GM04503 (cell line): Measurements from ENCODE around the gene C9orf40.
A peak's percentile ranks its signal among the peaks of the same experiment; 100 is the strongest.

Source experiments
- DNase-seq: peaks from one replicate; pipeline ENCODE4 v3.0.0-alpha.2; 2012; ENCODE audit warnings: low read depth

The C9orf40 gene

DNA sequence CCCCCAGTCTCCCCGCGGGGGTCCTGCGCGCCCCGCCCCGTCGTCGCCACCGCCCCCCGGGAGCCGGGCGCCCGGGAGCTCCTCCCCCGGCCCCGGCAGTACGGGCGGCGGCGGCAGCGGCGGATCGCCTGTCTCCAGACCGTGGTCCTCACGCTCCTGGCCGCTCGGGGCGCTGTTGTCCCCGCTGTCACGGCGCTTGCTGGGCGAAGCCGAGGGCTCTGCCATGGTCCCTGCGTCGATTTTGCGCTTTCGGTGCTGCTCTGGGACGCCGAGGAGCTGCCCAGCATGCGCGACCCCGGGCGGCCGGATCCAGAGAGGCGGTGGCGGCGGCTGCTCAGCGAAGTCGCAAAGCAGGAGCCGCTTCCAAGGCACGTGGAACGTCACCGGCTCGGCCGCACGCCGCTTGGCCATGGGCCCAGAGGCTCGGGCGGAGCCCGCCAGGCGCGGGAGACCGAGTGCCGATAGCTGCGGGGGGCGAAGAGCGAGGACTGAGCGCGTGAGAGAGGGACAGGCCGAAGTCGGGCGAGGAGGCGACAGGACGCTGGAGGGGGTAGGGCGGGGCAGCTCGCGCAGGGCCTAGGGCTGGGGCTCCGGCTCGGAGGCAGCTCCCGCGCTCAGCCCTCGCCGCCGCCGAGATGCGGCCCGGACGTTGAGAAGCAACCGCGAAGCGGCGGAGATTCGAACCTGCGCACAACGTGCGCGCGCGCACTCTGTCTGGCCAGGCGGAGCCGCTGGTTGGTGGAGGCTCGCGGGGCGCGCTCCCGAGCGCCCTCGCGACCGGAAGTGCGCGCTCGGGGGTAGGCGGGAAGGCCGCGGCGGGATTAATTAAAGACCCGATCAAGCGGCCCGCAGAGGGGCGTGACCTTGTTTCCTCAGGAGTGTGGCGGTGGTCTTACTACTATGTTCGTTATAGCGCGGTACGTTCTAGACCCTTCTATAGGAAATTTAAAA is at the start of gene C9orf40:
Gene C9orf40, minus strand, starts transcription at position 712 of the 951 bp plus-strand sequence. Its CDS starts 301 bp downstream, at position 411.
- peak; percentile 24 for DNase-seq

DNA sequence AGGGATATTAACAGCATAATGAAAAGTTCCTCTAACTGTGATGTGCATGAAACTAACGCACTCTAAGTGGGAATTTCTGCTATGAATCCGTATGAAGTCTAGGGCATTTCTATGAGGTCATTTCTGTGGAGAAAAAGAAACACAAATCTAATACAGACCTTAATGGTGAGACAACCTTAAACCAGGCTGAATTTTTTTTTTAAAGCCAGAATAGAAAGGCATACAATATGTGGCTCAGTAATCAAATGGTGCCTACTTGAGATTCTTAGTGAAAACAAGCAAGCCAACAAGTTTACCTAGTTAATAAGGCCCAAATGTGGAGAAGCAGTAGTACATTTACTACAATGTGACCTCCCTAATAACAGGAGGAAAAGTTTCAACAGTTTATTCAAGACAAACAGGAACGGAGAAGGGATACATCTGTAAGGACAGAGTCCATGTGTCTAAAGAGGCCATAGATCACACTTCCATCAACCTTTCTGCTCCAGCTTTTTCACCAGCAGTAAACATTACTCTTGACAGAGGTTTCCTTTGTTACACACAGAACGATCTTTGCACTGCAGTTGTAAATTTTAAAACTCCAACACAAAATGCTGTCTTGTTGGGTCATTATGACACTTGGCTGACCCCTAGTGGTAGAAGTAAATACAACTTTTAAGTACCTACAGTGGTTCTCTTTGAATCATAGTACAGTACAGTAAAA is 49.2 kb upstream of the C9orf40 start:
- peak; percentile 39 for DNase-seq

- DNase-seq = no peak
Observed at GRCh38 chr9:75000835-75001234, 48.1 kb upstream of the C9orf40 start.

- DNase-seq = no peak
Observed at GRCh38 chr9:74985041-74985440, 32.3 kb upstream of the C9orf40 start.

DNA sequence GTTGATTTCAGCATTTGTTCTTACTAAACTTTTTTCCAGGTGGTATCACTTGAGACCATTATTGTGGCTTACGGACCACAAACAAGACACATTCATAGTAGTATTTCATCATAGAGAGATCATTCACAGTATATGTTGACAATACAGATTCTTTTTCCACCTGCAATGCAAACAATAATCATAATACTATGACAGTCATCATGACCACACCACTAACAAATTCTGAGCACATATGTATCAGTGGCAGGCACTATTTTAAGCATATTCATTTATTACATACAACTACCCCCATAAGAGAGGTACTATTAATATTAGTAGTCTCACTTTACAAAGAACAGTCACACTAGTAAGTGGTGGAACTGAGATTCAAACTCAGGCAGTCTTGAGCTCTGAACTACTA is 31.0 kb upstream of the C9orf40 start:
- no peak for DNase-seq

DNA sequence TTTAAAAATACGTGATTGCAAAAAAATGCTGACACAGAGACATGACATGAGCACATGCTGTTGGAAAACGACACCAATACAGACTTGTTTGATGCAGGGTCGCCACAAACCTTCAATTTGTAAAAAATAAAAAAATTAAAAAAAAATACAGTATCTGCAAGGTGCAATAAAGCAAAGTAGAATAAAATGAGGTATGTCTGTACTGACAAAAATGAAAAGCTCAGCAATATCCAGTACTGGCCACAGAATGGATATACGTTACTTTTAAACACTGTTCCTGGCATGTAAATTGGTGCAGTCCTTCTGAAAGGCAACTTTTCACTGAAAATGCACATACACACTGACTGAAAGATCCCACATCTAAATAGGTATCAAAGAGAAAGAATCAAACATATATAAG is 27.1 kb upstream of the C9orf40 start:
- DNase-seq = no peak

DNA sequence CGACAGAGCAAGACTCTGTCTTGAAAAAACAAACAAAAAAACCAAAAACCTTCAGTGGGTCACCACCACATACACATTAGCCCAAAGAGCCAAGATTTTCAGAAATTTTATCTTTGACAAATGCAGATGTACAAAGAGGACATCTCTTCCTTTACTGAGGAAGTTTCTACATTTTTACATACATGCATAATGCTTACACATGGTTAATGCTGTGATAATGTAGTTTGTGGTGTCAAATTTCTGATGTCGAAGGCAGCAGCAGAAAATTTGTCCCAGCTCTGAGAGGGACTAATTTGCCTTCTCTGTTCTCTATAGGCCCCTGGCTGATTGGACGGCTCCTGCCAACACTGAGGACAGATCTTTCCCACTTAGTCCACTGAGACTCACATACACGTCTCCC is 24.6 kb upstream of the C9orf40 start:
- no peak for DNase-seq

DNA sequence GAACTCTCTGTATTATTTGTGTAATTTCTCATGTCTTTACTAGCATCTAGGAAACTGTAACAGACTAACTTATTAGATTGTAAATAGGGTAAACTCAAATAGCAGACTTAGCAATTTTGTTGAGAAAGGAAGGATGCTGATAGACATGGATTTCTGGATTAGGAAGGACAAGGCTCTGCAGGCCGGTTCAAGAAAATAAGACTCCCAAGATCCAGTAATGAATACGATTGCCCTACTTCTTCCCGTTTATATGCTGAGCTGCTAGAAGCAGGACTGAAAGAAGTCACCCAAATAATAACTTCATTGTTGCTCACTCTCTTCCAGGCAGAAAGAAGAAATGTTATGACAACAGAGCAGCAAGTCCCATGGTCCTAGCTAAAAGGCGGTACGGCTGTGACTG is 22.8 kb upstream of the C9orf40 start:
- no peak for DNase-seq

DNA sequence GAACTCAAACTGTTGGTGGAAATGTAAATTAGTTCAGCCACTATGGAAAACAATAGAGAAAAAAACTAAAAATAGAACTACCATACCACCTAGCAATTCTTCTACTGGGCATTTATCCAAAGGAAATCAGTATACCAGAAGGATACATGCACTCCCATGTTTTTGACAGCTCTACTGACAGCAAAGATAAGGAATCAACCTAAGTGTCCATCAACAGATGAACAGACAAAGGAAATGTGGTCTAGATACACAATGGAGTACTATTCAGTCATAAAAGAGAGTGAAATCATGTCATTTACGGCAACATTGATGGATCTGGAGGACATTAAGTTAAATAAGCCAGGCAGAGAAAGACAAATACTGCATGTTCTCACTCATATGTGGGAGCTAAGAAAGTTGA is 21.8 kb upstream of the C9orf40 start:
- DNase-seq = no peak

- no peak for DNase-seq
Observed at GRCh38 chr9:74973714-74974113, 21.0 kb upstream of the C9orf40 start.

GRCh38 chr9:74963056-74963455 is 10.3 kb upstream of the C9orf40 start:
- no peak for DNase-seq

- no peak for DNase-seq
Observed at GRCh38 chr9:74961496-74961895, 8.8 kb upstream of the C9orf40 start.

- peak; percentile 42 for DNase-seq
Observed at GRCh38 chr9:74960561-74960960, 7.8 kb upstream of the C9orf40 start.

- no peak for DNase-seq
Observed at GRCh38 chr9:74958587-74958986, 5.9 kb upstream of the C9orf40 start.

GRCh38 chr9:74953235-74953751 is 581 bp upstream of the C9orf40 start:
- peak; percentile 43 for DNase-seq

- DNase-seq = no peak
Observed at GRCh38 chr9:74951725-74952151, 974 bp downstream of the C9orf40 start.

DNA sequence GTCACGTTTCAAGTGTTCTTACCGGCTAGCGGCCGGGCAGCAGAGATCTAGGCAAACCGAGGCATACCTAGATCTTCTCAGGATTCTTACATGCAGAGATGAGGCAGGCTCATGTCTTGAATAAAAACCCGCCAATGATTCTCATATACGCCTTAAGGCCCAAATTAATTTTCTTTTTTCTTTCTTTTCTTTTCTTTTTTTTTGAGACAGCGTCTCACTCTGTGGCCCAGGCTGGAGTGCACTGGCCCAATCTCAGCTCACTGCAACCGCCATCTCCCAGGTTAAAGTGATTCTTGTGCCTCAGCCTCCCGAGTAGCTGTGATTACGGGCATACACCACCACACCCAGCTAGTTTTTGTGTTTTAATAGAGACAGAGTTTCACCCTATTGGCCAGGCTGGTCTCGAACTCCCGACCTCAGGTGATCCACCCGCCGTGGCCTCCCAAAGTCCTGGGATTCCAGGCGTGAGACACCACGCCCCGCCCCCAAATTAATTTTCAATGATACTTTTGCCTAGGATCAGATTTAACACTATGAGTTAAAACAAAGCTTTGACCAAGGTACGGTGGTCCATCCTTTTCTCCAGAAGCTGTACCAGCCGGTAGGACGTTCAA is 1.5 kb downstream of the C9orf40 start:
- DNase-seq = no peak

GRCh38 chr9:74949859-74950855 is 2.6 kb downstream of the C9orf40 start:
- no peak for DNase-seq

DNA sequence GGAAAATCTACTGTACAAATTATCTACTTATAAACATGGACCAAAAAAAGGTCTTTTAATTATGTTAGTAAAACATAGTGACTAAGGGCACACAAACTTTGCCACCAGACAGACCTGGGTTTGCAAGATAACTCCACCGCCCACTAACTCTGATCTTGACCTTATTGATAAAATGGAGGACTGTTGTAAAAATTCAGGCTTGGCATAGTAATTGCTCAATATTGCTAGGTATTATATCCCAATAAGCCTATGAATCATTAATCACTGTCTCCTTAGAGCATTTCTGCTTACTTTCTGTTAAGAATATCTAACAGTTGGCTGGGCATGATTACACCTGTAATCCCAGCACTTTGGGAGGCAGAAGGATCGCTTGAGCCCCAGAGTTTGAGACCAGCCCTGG is 3.8 kb downstream of the C9orf40 start:
- no peak for DNase-seq

DNA sequence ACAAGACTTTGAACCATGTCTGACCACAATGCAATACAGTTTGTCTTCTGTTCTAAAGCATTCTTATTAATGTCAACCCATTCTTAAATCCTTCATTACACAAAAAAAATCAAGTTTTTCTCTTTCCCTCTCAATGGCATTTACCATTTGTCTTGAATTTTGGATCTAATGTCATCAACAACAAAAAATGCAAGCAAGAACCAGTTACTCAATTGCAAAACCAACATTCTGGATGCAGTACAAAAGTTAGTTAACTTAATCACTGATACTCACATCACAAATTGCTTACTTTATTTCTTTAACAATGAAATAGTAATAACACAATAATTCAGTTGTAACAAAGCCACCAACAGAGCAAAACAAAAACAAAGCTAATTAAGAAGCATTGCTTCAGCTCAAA is 6.0 kb downstream of the C9orf40 start:
- no peak for DNase-seq

GRCh38 chr9:74942801-74943200 is 9.9 kb downstream of the C9orf40 start:
- no peak for DNase-seq
